ENCODE measurements around the gene ERP27. TPM values are rescaled to one million over a fixed set of nuclear protein-coding genes. Genes with fewer than 3 reads are reported as not detected.

ERP27 gene
- total RNA-seq, 1 donor from 2014 or later, result not detected

DNA sequence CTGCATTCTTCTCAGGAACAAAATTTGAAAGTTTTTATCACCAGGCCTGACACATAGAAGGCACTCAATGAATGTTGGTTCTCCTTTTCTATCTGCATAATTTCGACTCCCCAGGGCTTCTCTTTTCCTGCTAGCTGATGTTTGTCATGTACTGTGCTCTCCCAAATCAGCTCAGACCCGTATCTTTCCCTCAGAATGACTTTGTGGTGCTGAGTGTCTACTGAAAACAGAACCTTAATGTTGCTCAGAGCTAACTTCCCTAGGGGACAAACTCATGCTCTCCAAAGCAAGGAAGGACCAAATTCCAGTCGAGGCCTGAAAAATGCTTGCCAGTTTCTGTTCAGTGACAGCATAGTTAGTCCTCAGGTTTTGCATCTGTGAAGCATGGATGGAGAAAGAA, 21.1 kb upstream of the ERP27 start:
- no peak for DNase-seq

DNA sequence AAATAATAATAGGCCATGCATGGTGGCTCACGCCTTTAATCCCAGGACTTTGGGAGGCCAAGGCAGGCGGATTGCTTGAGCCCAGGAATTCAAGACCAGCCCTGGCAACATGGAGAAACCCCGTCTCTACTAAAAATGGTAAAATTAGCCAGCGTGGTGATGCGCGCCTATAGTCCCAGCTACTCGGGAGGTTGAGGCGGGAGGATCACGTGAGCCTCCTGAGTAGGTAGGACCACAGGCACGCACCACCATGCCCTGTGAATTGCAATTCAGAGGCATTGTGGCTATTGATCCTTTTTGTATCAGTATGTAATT, 20.7 kb upstream of the ERP27 start:
- DNase-seq, result no peak

DNA sequence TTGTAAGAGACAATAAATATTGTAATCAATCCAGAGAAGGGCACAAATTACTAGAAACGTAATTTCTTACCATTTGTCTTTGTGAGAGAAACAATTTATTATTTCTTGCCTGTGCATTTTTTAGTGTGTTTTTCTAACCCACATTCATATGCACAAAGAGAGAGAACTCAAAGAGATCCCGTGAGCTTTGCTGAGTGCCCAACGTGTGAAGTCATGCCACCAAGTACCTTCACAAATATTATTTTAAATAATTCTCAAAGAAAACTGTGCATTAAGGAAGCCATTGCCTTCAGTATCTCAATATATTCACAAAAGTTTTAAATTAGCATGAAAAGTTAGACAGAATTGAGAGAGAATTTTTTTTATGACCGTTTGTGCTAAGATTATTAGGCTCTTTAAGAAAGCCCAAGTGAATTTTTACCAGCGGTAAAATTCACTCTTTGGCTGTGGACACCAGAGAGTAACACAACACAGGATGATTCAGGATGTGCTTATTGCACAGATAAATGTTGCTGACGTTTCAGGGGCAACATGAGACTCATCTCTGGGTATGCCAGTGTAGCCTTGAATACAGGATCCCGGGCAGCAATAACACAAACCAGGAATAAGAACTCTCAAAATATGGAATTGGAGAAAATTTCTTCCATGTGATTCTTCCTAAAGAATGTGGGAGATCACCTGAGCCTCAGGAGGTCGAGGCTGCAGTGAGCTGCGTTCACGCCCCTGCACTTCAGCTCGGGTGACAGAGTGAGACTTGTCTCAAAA, 20.2 kb upstream of the ERP27 start:
- no peak for DNase-seq

DNA sequence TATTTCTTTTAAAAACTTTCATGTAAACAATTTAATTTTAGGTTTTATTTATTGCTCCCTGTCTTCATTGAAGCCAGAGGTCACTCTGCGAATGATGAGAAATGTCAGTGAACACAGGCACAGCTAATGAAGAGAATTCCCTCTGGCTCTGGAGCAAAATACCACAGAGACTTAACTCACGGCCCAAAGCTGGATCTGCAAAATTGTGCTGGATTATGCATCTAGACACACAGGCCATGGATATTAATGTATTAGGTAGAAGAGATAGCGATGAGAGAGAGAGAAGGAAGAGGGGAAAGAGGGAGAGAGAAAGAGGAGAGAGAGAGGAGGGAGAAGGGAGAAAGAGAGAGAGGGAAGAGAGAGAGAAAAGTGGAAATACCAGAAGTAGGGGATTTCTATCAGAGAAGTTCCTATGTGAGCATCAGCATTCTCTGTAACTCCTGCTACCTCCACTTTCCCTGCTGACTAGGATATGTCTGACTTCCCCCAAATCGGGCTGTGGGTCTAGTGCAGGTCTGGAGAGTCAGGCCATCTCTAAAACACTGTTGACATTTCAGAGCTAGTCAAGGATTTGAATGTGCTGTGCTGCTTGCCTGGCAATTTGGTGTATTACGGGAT, 19.3 kb upstream of the ERP27 start:
- DNase-seq, result no peak

GRCh38 chr12:14956905-14957304, 18.6 kb upstream of the ERP27 start:
- DNase-seq, result no peak

DNA sequence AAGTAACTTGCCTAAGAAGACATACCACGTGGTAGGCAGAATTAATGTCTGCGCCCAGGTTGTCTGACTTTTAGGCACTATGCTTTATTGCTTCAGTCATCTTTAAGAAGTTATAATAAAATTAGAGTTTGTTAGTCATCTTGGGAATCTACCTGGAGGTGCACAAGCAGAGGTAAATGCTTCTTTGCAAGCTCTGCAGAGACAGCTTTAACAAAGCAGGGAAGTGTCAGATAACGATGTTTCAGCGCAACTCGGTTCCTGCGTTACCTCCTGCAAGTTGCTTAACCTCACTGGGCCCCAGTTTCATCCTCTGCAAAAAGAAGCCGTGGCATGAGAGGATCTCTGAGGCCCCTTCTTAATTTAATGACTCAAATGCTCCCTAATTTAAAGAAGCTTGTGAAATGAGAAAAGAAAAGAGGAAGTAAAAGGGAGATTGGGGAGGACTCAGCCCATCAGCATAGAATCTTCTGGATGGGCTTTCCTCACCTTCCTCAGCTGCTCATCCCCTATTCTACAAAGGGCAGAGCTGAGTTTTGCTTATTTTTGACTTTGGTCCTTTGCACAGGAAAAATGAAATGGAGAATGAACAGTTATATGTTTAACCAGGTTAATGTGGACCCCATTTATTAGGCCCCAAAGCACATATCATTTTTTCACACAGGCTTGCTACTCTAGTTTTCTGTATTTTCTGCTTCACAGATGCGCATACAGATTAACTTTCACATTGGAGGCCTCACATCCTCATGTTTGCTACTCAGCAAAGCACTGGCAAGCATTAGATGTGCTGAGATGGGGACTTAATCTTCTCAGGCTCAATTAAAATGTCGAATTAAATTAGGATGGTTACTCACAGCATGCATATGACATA, 17.9 kb upstream of the ERP27 start:
- no peak for DNase-seq

DNA sequence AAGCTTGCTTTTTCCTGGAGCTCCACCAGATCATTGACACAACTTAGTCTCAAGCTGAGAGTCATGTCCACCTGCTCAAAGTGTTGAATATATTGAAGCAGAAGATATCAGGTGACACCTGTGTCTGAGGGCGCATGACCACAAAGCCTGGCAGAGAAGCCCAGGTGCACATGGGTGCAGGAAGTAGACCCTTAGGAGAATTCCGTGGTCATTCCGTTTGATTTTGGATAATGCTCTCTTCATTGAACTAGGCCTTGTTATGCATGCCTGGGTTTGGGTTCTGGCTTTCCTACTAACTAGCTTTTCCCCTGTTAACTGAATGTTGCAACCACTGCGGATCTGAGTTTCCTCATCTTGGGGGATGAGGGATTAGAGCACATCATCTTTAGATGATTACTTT, 15.9 kb upstream of the ERP27 start:
- DNase-seq, result no peak

DNA sequence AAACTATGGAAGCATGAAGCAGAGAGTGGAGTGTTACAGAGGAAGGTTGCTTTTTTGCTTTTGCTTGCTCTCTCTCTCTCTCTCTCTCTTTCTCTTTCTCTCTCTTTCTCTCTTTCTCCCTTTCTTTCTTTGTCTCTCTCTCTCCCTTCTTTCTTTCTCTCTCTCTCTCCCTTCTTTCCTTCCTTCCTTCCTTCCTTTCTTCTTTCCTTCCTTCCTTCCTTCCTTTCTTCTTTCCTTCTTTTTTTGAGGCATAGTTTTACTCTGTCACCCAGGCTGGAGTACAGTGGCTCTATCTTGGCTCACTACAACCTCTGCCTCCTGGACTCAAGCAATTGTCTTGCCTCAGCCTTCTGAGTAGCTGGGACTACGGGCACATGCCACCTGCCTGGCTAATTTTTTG, 15.4 kb upstream of the ERP27 start:
- no peak for DNase-seq

- DNase-seq, result no peak
These were observed 14.1 kb upstream of the ERP27 start for GRCh38 chr12:14952299-14952921.

- no peak for DNase-seq
These were observed 13.5 kb upstream of the ERP27 start for GRCh38 chr12:14951851-14952250.

GRCh38 chr12:14950982-14951746, 12.8 kb upstream of the ERP27 start:
- no peak for DNase-seq

DNA sequence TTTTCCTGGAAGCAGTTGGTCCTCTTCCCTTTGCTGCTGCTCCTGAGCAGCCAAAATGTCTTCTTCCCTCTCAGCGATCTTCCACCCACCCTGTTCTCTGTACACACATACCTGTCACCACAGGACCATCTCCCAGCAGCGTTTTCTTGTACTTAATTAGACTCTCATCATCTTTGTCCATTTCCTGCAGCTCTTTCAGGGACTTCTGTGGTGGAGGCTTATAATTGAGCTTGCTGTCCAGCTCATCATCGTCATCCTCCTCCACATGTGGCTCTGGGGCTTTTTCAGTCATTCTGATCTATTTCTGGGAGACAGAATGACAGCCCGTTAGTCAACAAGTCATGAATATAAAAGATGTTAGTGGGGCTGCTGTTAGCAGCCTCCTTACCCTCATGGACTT, 12.1 kb upstream of the ERP27 start:
- no peak for DNase-seq

DNA sequence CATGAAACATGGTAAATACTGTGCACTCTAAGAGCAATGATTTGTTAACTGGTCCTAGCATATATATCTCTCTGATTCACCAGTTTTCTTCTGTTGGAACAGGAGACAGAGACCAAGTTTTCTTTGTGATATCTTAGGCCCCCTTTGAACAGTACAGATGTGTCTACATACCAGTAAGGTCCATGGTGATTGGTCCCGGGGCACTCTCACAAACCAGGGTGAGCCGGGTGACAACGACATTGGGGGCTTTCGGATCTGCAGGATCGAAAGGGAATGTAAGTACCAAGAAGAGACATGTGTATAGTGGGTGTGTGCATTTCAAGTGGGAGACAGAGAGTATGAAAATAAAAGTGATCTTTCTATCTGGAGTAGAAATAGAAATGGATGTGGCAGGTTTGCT, 11.3 kb upstream of the ERP27 start:
- no peak for DNase-seq

DNA sequence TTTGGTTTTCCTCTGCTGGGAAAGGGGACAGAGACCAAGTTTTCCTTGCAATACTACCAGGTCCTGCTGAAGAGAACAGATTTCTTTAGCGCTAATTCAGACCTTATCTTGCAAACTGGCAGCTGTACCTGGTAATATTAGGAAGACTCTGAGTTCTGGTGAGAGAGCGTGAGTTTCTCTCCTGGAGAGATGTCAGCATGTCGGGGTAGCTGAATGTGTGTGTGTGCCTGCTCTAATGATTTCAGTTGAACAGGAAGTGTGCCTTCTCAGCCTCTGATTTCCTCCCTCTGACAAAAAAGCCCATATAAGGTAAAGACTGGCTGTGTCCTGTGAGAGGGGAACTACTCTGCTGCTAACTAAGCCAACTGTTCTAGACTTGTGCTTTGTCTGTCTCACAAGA, 10.3 kb upstream of the ERP27 start:
- no peak for DNase-seq

DNA sequence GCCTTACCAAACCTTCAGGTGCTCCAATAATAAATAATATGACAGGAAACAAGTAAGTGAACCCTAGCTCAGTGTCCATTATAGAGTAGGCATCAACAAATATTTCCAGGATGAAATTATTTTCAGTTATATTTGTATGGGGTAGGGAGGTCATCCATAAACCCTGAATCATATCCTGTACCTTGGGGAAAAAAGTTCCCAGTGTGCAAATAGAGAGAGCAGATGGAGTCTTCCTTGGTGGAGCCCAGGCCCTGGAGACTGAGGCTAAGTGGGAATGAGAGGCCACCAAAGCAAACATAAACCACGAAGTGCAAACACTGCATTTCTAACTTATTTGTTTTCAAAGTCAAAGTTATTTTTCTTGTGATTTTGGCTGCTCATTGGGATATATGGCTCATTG, 8.5 kb upstream of the ERP27 start:
- DNase-seq, result no peak

- no peak for DNase-seq
These were observed 7.8 kb upstream of the ERP27 start for GRCh38 chr12:14946162-14946561.

DNA sequence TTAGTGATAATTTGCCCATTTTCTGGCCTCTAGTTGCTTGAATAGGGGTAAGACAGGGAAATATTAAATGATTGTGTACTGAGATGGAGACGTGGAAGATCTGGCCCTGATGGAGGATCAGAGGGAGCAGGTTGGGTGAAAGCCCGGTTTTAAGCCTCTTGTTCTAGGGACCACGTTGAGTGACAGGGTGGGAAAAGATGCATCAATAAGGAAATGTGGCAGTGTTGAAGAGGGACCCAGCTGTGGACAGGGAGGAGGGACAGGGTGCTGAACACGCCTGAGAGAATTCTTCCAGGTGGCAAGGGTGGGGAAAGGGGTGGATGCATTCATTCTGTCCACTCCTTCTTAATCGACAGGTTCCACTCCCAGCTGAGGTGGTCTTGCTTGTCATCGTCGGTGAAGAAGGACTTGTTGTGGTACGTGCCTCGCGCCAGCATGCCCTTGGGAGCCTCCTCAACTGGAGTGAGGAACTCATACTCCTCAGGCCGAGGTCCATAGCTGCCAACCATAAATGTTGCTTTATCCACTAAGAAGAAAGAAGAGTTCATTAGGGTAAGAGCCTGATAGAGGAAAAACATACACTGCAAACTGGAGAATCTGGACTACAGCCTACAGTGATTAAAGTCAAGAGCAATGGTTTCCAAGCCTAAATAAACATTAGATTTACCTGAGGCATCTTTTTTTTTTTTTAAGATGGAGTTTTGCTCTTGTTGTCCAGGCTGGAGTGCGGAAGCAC, 4.0 kb upstream of the ERP27 start:
- DNase-seq, result no peak

DNA sequence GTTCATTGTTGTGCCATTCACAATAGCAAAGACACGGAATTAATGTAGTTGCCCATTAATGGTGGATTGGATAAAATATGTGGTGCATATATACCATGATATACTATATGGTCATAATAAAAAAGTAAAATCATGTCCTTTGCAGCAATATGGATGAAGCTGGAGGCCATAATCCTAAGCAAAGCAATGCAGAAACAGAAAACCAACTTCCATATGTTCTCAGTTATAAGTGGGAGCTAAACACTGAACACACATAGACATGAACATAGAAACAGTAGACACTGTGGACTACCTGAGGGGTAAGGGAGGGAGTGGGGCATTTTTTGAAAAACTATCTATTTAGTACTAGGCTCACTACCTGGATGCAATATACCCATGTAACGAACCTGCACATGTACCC, 3.0 kb upstream of the ERP27 start:
- DNase-seq, result no peak

GRCh38 chr12:14937689-14938088, 648 bp downstream of the ERP27 start:
- no peak for DNase-seq

DNA sequence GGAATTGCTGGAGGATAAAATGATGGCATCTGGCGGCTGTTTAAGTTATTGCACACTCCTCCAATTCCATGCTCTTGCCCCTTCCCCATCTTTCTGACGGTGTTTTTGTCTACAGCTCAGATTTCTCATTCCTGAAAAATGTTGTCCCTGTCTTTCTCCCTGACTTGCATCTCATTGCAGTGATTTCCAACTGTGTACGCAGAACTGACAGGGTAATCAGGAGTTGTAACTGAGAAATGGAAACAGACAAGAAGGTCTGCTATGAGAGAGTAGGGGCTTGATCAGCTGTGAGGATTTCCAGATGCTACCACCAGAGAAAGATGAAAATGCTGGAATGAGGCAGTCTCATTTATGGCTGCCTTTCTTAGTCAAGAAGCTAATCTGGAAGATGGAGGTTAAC, 1.3 kb downstream of the ERP27 start:
- no peak for DNase-seq

DNA sequence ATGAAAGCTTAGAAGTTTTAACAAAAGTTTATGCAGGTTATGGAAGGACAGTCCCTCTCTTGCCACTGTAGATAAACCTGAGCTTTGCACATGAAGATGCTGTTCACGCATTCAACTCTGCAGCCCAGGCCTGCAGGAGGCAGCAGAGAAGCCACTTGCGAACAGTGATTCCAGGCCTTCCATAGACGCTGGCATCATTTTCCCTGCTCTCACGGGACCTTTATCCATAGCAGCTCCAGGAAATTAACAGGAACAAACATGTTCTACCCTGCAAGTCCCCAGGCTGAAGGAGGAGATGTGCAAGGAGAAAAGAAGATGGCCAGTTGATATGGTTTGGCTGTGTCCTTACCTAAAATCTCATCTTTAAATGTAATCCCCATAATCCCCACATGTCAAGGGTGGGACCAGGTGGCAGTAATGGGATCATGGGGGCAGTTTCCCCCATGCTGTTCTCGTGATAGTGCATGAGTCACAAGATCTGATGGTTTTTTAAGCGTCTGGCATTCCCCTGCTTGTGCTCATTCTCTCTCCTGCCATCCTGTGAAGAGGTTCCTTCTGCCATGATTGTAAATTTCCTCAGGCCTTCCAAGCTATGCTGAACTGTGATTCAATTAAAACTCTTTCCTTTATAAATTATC, 2.0 kb downstream of the ERP27 start:
- no peak for DNase-seq

All from occipital lobe (tissue), 2 donors.